ENCODE results near the gene SOX9.
A peak's percentile ranks its signal among the peaks of the same experiment; 100 is the strongest.

SOX9 gene

DNA sequence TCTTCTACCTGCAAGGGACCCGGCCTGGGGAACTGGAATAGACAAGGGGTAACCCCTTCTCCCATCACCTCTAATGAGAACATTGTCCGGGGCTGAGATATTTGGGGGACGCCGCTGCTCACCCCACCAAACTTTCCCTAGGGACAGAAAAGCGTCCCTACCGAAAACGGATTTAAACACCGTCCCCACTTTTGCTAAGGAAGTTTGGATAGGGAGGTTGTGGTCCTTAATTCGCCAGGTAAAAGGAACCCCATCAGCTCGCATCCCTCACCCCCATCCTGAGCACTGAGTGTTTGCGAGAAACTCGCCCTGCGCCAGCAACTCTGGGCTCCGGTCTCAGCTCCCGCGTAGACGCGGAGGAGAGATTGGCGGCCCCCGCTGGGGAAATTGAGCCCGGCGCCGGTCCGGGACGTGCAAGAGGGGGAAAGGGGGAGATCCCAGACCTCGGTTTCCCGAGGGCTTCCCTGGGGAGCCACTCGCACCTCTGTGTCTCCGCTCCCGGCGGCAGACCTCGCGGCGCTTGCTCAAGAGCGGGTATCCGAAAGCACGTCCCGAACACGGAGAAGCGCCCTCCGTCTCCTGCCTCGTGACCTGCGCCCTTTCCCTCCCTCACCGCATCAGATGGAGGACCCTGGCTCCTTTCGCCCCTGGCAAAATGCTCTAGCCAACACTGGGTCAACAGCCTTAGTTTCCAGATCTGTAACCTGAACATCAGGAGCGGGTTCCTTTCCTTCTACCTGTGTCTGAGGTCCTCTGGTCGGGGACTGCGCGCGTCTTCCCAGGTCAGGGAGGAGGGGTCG lies 3.1 kb upstream of the SOX9 start:
- H3K4me1 ChIP-seq, result no peaks in the 10 kb centered on the region
- no peaks in the 10 kb centered on the region for H3K27me3 ChIP-seq (ENCODE audit: low read depth)
- H3K4me3 ChIP-seq, result no peak overlapping the region
- DNase-seq (ENCODE audit: low spot score in 2 of 2), result no peak
- H3K36me3 ChIP-seq (replicated peaks), result no peaks in the 10 kb centered on the region
- in situ Hi-C loops (cut with MboI; ENCODE audit: low sequenced_read_pairs), result no loop called here
- no peaks in the 10 kb centered on the region for H3K9me3 ChIP-seq

- H3K36me3 ChIP-seq (replicated peaks), result no peaks in the 10 kb centered on the region
- DNase-seq (ENCODE audit: low spot score in 2 of 2), result peak in 1 of 2 experiments; percentile 40
- in situ Hi-C loops (cut with MboI; ENCODE audit: low sequenced_read_pairs), result no loop called here
- H3K4me1 ChIP-seq, result no peaks in the 10 kb centered on the region
- H3K27me3 ChIP-seq (ENCODE audit: low read depth), result no peaks in the 10 kb centered on the region
- H3K9me3 ChIP-seq, result no peaks in the 10 kb centered on the region
- no peak overlapping the region for H3K4me3 ChIP-seq
Observed at GRCh38 chr17:72118335-72119076, 2.3 kb upstream of the SOX9 start.

- H3K9me3 ChIP-seq, result no peaks in the 10 kb centered on the region
- DNase-seq (ENCODE audit: low spot score in 2 of 2), result no peak
- in situ Hi-C loops (cut with MboI; ENCODE audit: low sequenced_read_pairs), result no loop called here
- no peaks in the 10 kb centered on the region for H3K36me3 ChIP-seq (replicated peaks)
- no peak overlapping the region for H3K4me3 ChIP-seq
- H3K4me1 ChIP-seq, result no peaks in the 10 kb centered on the region
- no peaks in the 10 kb centered on the region for H3K27me3 ChIP-seq (ENCODE audit: low read depth)
Observed at GRCh38 chr17:72119077-72119872, 1.5 kb upstream of the SOX9 start.

DNA sequence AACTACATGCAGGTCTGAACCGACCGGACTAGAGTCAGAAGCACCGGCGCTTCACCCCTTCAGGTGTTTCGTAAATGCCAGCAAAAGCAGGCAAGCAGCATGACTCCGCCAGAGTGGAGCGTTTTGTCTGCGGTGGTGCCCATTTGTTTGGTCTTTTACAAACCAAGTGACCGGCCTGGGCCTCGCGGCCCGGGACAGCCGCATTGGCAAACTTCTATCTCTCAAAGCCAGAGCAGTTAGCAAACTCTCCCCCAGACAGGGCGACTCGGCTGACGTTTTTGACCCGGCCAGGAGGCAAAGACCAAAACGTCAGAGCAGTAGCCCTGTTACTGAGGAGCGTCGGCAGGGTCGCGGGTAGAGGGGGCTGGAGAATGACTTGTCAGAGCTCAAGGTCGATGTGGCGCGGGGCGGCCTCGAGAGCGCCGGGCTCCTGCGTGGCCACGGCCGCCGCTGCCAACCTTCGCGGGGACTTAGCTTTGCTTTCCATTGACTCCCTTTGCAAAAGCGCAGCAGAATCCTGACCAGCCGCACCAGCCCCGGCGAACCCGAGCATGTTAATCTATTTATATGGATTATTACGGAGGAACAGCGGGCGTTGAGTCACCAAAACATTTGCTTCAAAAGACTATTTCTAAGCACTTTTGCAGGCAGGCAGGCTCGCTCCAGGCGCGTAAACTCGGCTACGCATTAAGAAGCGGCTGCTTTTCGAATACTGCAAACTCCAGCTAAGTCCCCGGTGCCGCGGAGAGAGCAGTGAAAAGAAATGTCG lies 763 bp upstream of the SOX9 start:
- Histone ChIP-seq H3K9me3 (no peaks in the 10 kb centered on the region), H3K4me3 (no peak overlapping the region), H3K36me3 (replicated peaks) (no peaks in the 10 kb centered on the region), H3K27me3 (ENCODE audit: low read depth) (no peaks in the 10 kb centered on the region), H3K4me1 (no peaks in the 10 kb centered on the region)
- in situ Hi-C loops (cut with MboI; ENCODE audit: low sequenced_read_pairs), result no loop called here
- no peak for DNase-seq (ENCODE audit: low spot score in 2 of 2)

GRCh38 chr17:72121164-72122009 lies 567 bp downstream of the SOX9 start:
- Histone ChIP-seq H3K9me3 (no peaks in the 10 kb centered on the region), H3K36me3 (replicated peaks) (no peaks in the 10 kb centered on the region), H3K4me1 (no peaks in the 10 kb centered on the region), H3K4me3 (no peak overlapping the region), H3K27me3 (ENCODE audit: low read depth) (no peaks in the 10 kb centered on the region)
- in situ Hi-C loops (cut with MboI; ENCODE audit: low sequenced_read_pairs), result no loop called here
- DNase-seq (ENCODE audit: low spot score in 2 of 2), result no peak

GRCh38 chr17:72122010-72122764 lies 1.4 kb downstream of the SOX9 start:
- no peak for DNase-seq (ENCODE audit: low spot score in 2 of 2)
- Histone ChIP-seq H3K27me3 (ENCODE audit: low read depth) (no peaks in the 10 kb centered on the region), H3K4me3 (no peak overlapping the region), H3K9me3 (no peaks in the 10 kb centered on the region), H3K4me1 (no peaks in the 10 kb centered on the region), H3K36me3 (replicated peaks) (no peaks in the 10 kb centered on the region)
- in situ Hi-C loops (cut with MboI; ENCODE audit: low sequenced_read_pairs), result no loop called here

- Histone ChIP-seq H3K4me1 (no peaks in the 10 kb centered on the region), H3K4me3 (no peak overlapping the region)
Observed at GRCh38 chr17:72122765-72123529, 2.1 kb downstream of the SOX9 start.

GRCh38 chr17:72123530-72124437 lies 3.0 kb downstream of the SOX9 start:
- in situ Hi-C loops (cut with MboI; ENCODE audit: low sequenced_read_pairs), result no loop called here
- H3K4me1 ChIP-seq, result no peaks in the 10 kb centered on the region
- DNase-seq (ENCODE audit: low spot score in 2 of 2), result no peak

More at GRCh38 chr17:72122765-72123529, 2.1 kb downstream of the SOX9 start:
- H3K9me3 ChIP-seq, result no peaks in the 10 kb centered on the region
- DNase-seq (ENCODE audit: low spot score in 2 of 2), result no peak
- no peaks in the 10 kb centered on the region for H3K27me3 ChIP-seq (ENCODE audit: low read depth)
- in situ Hi-C loops (cut with MboI; ENCODE audit: low sequenced_read_pairs), result no loop called here
- no peaks in the 10 kb centered on the region for H3K36me3 ChIP-seq (replicated peaks)

DNA sequence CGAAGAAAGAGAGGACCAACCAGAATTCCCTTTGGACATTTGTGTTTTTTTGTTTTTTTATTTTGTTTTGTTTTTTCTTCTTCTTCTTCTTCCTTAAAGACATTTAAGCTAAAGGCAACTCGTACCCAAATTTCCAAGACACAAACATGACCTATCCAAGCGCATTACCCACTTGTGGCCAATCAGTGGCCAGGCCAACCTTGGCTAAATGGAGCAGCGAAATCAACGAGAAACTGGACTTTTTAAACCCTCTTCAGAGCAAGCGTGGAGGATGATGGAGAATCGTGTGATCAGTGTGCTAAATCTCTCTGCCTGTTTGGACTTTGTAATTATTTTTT lies 3.6 kb downstream of the SOX9 start:
- Histone ChIP-seq H3K4me1 (no peaks in the 10 kb centered on the region), H3K4me3 (no peak overlapping the region), H3K36me3 (replicated peaks) (no peaks in the 10 kb centered on the region), H3K9me3 (no peaks in the 10 kb centered on the region), H3K27me3 (ENCODE audit: low read depth) (no peaks in the 10 kb centered on the region)
- DNase-seq (ENCODE audit: low spot score in 2 of 2), result no peak
- in situ Hi-C loops (cut with MboI; ENCODE audit: low sequenced_read_pairs), result no loop called here

More at GRCh38 chr17:72123530-72124437, 3.0 kb downstream of the SOX9 start:
- Histone ChIP-seq H3K27me3 (ENCODE audit: low read depth) (no peaks in the 10 kb centered on the region), H3K4me3 (no peak overlapping the region), H3K9me3 (no peaks in the 10 kb centered on the region), H3K36me3 (replicated peaks) (no peaks in the 10 kb centered on the region)

DNA sequence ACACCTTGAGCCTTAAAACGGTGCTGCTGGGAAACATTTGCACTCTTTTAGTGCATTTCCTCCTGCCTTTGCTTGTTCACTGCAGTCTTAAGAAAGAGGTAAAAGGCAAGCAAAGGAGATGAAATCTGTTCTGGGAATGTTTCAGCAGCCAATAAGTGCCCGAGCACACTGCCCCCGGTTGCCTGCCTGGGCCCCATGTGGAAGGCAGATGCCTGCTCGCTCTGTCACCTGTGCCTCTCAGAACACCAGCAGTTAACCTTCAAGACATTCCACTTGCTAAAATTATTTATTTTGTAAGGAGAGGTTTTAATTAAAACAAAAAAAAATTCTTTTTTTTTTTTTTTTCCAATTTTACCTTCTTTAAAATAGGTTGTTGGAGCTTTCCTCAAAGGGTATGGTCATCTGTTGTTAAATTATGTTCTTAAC lies 4.4 kb downstream of the SOX9 start:
- in situ Hi-C loops (cut with MboI; ENCODE audit: low sequenced_read_pairs), result no loop called here
- no peaks in the 10 kb centered on the region for H3K36me3 ChIP-seq (replicated peaks)
- no peaks in the 10 kb centered on the region for H3K9me3 ChIP-seq
- no peaks in the 10 kb centered on the region for H3K27me3 ChIP-seq (ENCODE audit: low read depth)
- no peak overlapping the region for H3K4me3 ChIP-seq
- no peaks in the 10 kb centered on the region for H3K4me1 ChIP-seq
- DNase-seq (ENCODE audit: low spot score in 2 of 2), result no peak

- H3K9me3 ChIP-seq, result no peaks in the 10 kb centered on the region
- H3K27me3 ChIP-seq (ENCODE audit: low read depth), result no peaks in the 10 kb centered on the region
- no peaks in the 10 kb centered on the region for H3K36me3 ChIP-seq (replicated peaks)
- DNase-seq (ENCODE audit: low spot score in 2 of 2), result no peak
- H3K4me1 ChIP-seq, result no peaks in the 10 kb centered on the region
- in situ Hi-C loops (cut with MboI; ENCODE audit: low sequenced_read_pairs), result no loop called here
- H3K4me3 ChIP-seq, result no peak overlapping the region
Observed at GRCh38 chr17:72125742-72126141, 4.9 kb downstream of the SOX9 start.
